Measurements from ENCODE around the gene RABGAP1. TPM values are rescaled to one million over a fixed set of nuclear protein-coding genes. Genes with fewer than 3 reads are reported as not detected.

Gene RABGAP1
- total RNA-seq, 1 donor from 2014 or later, result 31.9 TPM

GRCh38 chr9:123097430-123098095 is 156.7 kb downstream of the RABGAP1 start:
- FAIRE-seq, result no peak
- peaks cover 17% of the 10 kb centered on the region for H3K36me3 ChIP-seq (ENCODE audit: control insufficient read depth, insufficient read depth, low read length)

DNA sequence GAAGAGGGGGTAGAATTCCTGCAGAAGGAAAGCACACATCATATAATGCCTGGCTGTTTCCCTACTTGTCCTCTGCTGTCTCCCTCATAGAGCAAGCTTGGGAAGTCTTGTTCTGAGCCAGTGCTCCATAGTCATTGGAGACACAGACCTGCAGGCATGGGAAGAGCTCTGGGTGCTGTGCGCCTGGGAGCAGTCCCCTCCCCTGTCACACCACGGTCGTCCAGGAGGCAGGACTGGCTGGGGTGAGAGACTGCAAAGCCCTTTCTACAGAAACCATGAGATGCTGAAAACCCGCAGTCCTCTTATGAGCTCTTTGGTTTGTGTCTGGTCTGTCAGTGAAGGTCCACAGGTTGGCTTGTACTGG is 157.3 kb downstream of the RABGAP1 start:
- Histone ChIP-seq H3K27me3 (ENCODE audit: control insufficient read depth, insufficient read depth, low read length) (no peaks in the 10 kb centered on the region), H3K4me3 (ENCODE audit: low read depth, low read length) (no peak overlapping the region), H3K36me3 (ENCODE audit: control insufficient read depth, insufficient read depth, low read length) (peaks cover 16% of the 10 kb centered on the region)
- TF ChIP-seq, protein P1, sequence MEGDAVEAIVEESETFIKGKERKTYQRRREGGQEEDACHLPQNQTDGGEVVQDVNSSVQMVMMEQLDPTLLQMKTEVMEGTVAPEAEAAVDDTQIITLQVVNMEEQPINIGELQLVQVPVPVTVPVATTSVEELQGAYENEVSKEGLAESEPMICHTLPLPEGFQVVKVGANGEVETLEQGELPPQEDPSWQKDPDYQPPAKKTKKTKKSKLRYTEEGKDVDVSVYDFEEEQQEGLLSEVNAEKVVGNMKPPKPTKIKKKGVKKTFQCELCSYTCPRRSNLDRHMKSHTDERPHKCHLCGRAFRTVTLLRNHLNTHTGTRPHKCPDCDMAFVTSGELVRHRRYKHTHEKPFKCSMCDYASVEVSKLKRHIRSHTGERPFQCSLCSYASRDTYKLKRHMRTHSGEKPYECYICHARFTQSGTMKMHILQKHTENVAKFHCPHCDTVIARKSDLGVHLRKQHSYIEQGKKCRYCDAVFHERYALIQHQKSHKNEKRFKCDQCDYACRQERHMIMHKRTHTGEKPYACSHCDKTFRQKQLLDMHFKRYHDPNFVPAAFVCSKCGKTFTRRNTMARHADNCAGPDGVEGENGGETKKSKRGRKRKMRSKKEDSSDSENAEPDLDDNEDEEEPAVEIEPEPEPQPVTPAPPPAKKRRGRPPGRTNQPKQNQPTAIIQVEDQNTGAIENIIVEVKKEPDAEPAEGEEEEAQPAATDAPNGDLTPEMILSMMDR (IDR thresholded peaks at IDR 0.05; ENCODE audit: insufficient read depth, low read length, severe bottlenecking), result no peak
- DNase-seq (ENCODE audit: low read depth) (no peak), FAIRE-seq (no peak)

More at GRCh38 chr9:123097430-123098095, 156.7 kb downstream of the RABGAP1 start:
- no peak overlapping the region for H3K4me3 ChIP-seq (ENCODE audit: low read depth, low read length)
- TF ChIP-seq, protein P1 (IDR thresholded peaks at IDR 0.05; ENCODE audit: insufficient read depth, low read length, severe bottlenecking), result no peak
- DNase-seq (ENCODE audit: low read depth), result no peak
- H3K27me3 ChIP-seq (ENCODE audit: control insufficient read depth, insufficient read depth, low read length), result no peaks in the 10 kb centered on the region

GRCh38 chr9:123099042-123099441 is 158.2 kb downstream of the RABGAP1 start:
- Histone ChIP-seq H3K27me3 (ENCODE audit: control insufficient read depth, insufficient read depth, low read length) (no peaks in the 10 kb centered on the region), H3K36me3 (ENCODE audit: control insufficient read depth, insufficient read depth, low read length) (peaks cover 19% of the 10 kb centered on the region), H3K4me3 (ENCODE audit: low read depth, low read length) (no peak overlapping the region)
- no peak for DNase-seq (ENCODE audit: low read depth)
- TF ChIP-seq, protein P1 (IDR thresholded peaks at IDR 0.05; ENCODE audit: insufficient read depth, low read length, severe bottlenecking), result no peak
- FAIRE-seq, result no peak

DNA sequence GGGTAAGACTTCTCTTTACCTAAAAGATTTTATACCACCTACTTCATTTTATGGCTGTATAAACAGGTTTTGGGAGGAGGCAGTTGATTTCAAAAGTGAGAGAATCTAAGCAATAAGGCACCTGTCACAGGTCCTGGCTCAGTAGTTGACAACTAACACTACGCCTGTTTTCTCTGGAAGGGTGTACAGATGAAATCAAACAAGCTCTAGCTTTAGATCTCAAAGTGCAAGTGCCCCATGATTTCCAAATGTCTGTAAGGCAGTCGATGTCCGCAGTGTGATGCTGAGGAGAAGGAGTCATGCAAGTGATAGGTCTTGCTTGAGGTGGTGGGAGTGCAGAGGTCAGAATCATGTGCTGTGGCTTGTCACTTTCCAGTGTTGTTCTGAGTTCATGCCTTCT is 158.7 kb downstream of the RABGAP1 start:
- no peak overlapping the region for H3K4me3 ChIP-seq (ENCODE audit: low read depth, low read length)
- no peaks in the 10 kb centered on the region for H3K27me3 ChIP-seq (ENCODE audit: control insufficient read depth, insufficient read depth, low read length)
- FAIRE-seq (no peak), DNase-seq (ENCODE audit: low read depth) (no peak)
- H3K36me3 ChIP-seq (ENCODE audit: control insufficient read depth, insufficient read depth, low read length), result peaks cover 21% of the 10 kb centered on the region
- TF ChIP-seq, protein P1 (IDR thresholded peaks at IDR 0.05; ENCODE audit: insufficient read depth, low read length, severe bottlenecking), result no peak

DNA sequence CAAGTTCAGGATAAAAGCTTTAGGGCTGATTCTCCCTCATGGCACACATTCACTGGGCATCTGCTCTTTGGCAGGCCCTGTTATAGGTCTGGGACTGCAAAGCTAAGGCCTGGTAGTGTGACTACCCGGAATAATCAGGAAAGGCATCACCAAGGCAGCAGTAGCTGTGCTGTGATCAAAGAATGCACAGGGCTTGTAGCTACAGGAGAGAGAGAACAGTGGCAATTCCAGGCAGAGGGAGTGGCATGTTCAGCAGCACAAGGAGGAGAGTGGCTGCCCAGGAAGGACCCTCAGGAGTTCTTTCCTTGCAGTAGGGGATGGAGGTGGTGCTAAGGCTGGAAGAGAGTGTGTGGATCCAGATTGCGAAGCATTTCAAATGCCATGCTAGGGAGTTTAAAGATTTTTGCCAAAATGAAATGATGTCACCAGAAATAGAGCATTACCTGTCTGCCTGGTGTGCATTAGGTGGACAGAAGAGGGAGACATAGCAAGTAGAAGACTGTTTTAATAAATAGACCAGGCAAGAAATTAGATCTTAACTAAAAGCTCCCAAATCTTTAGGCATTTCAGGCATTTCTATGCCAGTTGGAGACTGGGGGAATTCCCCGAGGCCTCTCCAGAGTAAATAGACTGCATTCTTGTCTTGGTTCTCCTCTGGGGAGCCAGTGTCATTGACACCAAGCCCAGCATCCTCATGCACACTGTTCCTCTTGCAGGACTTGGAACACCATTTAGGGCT is 161.7 kb downstream of the RABGAP1 start:
- no peak for FAIRE-seq
- TF ChIP-seq, protein P1 (IDR thresholded peaks at IDR 0.05; ENCODE audit: insufficient read depth, low read length, severe bottlenecking), result peak; percentile 34
- Histone ChIP-seq H3K36me3 (ENCODE audit: control insufficient read depth, insufficient read depth, low read length) (peaks cover 24% of the 10 kb centered on the region), H3K27me3 (ENCODE audit: control insufficient read depth, insufficient read depth, low read length) (no peaks in the 10 kb centered on the region), H3K4me3 (ENCODE audit: low read depth, low read length) (no peak overlapping the region)
- DNase-seq (ENCODE audit: low read depth), result peak; percentile 62
